ENCODE data around the gene CTAGE1.
A peak's percentile ranks its signal among the peaks of the same experiment; 100 is the strongest.
"Not testable (repeated sequence)": the region's sequence is repeated elsewhere in the genome, so short reads cannot be mapped to it uniquely, and the experiment has no call there.

Gene CTAGE1

DNA sequence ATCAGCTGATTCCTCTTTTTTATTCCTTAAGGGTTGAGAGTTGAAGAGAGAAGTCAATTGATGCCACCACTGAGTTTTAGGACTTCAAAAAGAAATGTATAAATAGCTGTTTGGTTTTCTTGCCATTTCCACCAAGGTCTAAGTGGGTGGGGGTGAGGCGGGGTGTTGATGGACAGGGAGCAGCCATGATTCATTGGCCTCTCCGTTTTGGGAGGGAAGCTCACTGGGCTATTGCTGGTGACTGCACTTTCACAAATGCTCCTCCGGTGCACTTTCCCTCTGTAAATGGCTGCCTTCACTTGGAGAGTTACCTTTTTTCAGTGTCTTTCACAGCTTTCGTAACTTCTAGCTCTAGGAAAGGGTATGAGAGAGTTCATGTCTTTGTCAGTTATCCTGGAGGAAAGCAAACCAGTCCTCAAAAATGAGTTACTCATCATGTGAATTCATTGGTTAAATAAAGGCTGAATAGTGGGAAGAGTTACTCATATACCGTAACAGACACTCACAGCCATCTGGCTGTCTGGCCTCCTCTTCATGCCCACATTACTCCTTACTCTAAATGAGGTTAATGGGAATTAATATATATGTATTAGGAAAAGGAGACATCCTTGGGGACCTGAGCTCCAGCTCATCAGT lies 17.4 kb upstream of the CTAGE1 start:
- DNase-seq: no peak

DNA sequence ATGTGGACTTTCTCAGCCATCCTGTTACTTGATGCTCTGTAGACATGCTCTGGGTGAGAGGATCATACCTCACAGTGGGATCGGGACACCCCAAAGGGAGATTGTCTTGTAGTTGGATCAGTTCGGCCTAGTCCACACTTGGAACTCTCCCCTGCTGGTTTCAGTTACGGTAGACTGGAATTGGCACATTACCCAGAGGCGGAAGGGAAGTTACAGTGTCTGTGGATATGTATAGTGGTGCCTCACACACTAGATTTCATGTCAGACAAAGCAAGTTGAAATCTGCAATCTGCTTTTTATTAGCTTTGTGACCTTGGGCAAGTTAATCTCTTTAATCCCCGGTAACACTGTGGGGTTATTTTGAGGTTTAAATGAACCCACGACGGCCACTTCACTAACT lies 16.2 kb upstream of the CTAGE1 start:
- no peak for DNase-seq

DNA sequence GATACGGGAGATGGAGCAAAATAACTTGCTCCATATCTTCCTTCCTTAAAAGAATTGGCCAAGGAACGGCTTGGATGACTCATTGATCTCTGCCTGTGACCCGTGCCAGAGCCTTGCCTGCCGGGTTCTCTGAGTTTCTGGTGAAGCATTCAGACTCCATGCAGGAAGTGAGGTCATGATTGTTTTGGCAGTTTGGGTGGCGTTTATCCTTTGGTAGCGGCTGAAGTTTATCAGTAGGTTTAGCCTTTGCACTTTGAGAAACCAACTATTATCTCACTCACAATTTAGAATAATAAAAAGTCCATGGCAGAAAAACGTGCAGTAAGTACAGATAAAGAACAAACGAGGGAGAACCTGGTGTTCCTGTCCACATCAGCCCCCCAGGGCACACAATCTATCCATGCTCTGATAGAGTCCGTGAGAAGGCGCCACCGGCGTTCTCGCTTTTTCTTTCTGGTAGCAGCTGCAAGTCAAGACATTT lies 15.0 kb upstream of the CTAGE1 start:
- DNase-seq: peak; percentile 34

DNA sequence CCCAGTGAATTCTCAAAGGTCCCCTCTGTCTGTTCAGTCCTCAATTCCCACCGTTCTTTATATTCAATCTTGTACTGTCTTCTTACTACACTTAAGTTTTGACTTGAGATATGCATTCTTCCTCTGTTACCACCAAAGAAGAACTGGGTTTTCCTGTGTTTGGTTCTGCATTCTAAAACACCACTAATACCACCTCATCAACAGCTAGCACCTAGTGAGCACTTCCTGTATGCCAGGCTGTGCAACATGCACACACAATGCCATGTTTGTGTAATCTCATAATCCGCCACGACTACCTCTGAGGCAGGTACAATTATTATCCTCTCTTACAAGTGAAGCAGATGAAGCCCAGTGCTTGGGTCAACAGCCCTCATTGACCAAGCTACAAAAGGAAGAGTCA lies 11.8 kb upstream of the CTAGE1 start:
- DNase-seq: no peak

DNA sequence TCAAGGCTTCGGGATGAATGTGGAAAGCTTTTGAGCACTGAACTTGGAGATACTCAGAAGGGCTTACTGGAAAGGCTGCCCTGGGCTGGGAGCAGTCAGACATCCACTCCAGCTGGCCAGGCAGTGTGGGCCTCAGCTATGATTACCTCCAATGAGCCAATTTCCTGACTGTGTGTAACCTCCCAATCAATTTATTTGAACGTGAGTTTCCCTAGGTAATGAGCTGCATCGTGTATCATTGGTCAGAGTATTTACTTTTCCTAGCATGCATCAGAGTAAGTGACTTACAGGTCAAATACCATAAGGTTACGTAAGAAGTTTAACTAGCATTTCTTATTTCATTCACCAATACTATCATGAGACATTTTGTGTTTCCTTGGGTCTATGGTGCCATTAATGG lies 11.0 kb upstream of the CTAGE1 start:
- DNase-seq: no peak

DNA sequence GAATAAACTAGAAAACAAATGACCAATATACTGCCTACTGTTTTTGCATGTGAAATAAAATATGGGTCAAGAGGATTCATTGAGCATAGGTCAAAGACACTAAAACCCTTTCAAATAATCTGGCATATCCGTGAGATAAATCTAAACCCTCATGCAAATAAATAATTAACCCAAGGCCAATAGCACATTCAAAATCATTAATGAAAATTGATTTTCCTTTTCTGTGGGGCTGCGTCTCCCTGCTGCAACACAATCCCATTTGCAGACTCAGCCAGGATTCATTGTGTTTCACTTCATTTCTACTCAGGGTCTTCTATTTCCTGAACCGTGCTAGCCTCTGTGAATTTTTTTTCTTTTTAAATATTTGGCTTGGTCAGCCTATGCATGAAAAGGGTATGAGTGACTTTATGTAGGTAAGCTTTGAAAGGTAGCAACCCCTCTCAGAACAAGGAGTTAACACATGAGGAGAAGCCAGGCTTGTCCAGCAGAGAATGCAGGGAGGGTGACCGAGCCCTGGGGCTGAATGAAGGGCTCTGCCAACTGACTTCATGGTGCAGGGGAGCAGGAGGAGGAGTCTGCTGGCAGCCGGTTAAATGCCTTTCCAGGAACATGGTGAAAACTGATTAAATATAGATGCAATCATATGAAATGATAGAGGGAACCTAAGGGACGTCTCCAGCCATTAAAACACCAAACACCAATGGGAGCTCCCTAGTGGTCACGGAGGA lies 10.3 kb upstream of the CTAGE1 start:
- no peak for DNase-seq

DNA sequence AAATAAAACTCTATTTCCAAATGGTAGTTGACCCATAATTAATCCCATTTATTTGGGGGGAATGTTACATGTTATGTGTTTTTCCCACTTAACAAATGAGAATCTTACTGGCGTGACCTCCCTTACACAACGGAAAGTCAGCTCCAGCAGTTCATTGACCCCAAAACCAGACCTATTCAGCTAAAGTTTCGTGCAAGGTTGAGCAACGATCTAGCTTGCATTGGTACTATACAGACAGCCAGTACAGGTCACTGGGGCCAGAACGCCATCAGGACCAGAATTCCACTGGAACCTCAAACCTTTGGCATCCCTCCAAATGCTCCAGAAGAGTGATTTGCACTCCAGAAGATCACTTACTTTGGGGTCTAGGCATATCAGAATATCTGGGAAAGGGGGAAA lies 6.8 kb upstream of the CTAGE1 start:
- DNase-seq: no peak

DNA sequence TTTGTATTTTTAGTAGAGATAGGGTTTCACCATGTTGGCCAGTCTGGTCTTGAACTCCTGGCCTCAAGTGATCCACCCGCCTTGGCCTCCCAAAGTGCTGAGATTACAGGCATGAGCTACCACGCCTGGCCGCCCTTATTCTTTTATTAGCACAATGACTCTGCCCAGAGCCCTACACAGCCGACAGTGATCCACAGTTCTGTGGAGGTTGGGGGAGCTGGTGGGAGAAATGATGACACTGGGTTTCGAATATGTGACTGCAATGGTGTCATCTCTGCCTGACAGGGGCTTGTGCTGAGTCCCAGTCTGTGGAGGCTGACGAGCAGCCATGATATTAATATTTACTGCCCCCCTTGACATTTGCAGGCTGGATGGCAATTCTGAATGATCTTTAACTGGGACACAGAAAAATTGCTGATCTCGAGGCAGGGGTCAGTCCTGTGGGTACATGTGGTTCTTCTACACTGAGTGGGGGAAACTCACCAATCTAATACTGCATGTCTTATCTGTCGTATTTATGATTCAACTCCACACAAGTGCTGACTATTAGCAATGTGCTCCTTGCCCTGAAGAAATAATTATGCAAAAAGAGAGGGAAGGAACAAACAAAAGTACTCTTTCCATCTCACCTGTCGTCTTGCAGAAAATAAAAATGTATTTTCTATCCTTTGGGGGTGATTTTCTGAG lies 6.3 kb upstream of the CTAGE1 start:
- DNase-seq: no peak

DNA sequence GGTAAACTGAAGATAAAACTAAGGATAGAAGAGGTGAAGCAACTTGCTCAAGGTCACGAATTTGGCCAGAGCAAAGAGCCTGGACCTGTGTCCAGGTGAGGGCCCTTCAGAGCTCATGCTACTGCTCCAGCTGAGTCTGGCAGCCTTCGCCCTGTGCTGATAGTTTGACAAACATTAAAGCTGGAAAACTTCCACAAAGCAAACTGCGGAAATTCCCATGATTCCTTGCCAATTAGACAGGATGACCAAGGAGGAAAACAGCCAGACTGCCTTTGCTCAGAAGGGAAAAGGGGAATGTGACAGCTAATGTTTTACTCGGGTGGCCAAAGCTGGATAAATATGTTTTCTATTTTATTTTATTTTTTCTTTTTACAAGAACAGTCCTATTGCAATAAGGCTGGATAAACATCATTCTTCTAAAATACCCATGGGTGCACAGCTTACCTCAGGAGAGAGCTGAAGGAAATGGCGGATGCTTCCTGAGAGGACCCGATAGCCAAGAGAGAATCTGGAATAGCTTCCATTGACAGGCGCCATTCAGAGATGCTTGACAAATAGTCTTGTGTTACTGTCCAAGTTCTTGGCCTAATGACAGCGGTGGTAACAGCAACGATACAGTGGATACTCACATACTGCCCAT lies 5.3 kb upstream of the CTAGE1 start:
- no peak for DNase-seq

DNA sequence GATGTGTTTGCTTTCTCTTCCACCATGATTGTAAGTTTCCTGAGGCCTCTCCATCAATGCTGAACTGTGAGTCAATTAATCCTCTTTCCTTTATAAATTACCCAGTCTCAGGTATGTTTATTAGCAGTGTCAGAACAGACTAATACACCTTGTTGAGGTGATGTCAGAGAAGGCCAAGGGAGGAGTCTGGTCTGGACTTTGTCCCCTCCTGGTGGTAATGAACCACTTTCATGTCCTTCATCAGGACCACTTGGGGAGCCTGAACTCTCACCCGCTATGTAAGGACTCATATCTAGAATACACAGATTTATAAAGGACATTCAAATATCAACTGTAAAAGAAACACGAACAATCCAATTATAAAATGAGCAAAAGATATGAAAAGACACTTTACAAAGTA lies 2.9 kb upstream of the CTAGE1 start:
- DNase-seq: no peak

DNA sequence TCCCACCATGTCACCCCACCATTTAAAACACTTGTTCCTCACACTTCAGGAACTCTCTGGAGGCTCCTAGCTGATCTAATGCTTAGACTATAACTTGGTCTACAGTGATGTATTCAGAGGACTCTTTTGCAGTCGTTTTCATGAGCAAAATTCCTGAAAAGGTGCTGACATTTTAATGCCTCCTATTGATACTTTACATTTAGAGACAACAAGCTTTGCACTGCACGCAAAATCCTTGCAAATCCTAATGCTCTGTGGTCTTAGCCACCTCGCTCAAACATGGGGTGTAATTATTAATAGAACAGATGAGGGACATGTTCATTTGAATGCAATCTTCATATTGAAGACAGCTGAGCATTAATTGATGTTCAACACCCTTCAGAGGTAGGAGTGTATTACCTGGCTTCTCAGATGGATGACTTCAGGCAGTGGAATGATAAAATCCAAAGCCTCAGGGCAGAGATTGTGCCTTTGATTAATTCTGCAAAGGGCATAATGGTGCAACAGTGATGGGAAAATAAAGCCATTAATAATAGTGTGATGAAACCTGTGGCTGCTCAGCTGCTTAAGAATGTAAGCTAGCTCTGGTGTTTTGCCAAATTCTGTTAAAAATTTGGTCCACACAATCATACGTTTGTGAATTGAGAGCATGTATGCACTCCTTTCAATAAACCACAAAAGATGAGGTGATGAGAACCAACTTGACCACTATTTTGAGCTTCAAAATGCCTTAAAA lies 5.4 kb downstream of the CTAGE1 start:
- no peak for DNase-seq

DNA sequence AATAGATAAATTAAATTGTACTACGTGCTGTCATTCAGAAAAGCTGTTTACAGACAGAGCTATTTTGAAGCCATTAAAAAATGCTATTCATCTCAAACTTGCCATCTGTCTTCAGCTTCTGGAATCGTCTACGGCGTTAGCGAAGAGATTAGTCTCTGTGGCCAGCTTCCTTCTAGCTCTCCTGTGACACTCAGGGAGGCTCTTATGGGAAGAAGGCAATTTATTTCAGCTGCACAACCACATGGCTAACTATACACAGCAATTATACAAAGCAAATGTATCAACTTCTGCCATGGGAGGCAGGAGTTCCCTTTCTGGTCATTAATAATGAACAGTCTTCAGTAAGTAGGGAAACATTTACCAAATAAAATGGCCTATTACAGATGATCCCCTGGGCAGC lies 6.3 kb downstream of the CTAGE1 start:
- no peak for DNase-seq

DNA sequence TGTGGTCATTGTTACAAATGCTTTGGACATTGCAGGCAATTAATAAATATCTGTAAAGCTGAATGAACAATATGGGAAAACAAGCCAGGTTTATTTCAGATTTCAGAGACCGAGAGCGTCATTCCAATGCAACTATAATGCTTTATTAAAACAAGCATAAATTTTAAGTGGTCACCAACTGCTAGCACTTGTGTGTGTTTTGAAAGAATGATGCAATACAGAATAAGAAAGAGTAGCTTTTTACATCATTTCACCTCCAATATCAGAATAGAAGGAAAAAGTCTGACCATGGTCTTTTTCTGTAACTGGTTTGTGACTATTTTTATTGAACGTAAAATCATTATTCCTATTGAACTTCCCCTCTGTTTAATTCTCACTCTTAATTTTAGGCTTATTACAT lies 7.6 kb downstream of the CTAGE1 start:
- DNase-seq: no peak

DNA sequence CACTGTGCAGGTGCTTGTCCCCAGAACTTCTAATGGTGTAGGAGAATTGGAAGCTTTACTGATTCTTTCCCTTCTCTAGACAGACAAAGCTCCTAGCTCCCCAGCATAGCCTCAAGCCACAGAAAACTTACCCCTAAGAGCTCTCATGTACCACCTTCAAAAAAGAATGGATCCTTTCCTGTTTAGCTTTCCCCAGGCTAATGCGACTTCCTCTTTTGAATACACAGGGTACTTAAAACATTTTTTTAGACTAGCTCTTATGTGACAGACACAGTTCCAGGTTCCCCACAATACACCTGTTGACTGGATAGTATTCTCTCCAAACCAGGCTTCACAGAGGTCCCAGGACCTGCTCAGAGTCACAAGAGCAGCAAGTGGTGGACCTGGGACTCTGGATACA lies 8.3 kb downstream of the CTAGE1 start:
- no peak for DNase-seq

DNA sequence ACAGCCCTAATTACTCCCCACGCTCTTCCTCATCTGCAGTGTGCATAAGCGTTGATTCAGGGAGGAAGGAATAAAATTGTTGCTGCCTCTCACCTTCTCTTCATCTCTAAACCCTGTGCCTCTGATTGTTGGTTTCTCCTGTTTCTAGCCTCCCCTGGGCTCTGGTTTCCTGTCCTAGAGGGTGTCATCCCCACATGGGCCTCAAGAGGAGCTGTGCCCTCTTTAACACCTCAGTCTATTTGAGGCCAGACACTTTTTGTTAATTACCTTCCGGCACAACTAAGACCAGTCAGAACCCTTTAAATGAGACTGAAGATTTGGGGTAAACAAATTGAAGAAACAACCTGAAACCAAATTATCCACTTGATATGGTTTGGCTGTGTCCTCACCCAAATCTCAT lies 9.7 kb downstream of the CTAGE1 start:
- no peak for DNase-seq

DNA sequence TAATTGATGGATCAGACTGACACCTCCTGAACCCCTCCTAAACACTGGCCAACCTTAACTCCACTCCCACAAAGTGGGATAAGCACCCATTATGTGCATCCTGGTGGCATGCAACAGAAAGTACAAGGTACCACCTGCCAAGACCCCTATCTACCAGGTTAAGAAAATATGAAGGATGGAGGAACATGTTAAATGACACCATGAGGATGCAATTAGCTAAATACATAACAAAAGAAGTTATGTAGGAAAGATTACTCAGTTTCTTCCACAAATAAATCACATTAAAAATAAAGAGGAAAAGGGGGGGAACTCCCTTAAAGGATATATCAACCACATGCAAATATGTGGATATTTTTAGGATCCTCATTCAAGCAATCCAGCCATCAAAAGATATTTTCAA lies 12.6 kb downstream of the CTAGE1 start:
- no peak for DNase-seq

DNA sequence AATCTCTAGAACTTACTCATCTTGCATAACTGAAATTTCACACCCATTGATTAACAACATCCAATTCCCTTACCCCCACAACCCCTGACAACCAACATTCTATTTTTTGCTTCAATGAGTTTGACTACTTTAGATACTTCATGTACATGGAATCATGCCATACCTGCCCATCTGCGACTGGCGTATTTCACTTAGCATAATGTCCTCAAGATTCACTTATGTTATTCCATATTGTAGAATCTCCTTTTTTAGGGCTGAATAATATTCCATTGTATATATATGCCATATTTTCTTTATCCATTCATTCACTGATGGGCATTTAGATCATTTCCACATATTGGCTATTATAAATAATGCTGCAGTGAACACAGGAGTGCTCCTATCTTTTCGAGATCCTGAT lies 13.8 kb downstream of the CTAGE1 start:
- no peak for DNase-seq

DNA sequence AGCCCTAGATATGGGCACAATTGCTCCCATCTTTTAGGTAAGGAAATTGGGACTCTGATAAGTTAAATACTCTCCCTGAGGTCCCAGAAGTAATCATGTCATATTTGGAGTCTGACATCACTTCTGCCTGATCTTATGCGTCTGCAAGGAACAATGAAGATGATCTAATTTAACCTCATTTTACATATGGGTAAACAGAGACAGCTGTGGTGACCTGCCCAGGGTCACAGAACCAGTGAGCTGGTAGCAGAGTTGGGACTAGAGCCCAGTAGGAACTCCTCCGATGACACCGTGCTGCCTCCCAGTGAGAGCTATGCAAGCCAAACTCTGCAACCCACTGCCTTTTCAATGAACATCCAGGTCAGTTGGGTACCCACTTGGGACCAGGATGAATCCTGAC lies 17.8 kb downstream of the CTAGE1 start:
- peak; percentile 17 for DNase-seq

DNA sequence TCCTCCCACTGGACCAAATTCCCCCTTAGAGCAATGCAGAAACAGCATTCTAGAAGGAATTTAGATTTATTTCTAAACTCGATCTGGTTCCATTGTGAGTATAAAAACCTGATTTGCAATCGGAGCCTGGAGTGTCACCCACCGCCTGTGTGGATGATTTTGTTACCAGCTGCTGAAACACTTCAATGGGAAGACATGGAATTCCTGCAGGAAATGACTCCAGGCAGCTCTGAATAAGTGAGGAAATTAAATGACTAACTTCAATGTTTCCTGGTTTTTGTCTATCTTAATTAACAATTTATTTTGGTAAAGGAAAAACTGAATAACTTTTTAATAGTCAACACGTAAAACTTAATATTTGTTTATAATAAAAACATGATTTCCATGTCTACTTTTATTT lies 19.3 kb downstream of the CTAGE1 start:
- no peak for DNase-seq

DNA sequence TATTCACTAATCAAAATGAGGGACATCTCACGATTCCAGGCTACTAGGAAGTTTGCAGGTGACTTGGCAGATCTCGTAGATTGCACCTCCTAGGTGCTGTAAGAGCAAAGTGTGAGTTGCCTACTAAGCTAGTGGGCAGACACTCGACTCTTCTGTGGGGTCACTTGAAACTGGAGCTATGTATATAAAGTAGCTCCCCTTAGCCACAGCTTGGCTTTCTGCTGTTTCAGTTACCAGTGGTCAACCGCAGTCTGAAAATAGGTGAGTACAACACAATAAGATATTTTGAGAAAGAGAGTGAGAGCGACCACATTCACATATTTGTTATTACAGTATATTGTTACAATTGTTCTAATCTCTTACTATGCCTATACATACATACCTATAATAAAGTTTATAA lies 23.3 kb downstream of the CTAGE1 start:
- DNase-seq: no peak

DNA sequence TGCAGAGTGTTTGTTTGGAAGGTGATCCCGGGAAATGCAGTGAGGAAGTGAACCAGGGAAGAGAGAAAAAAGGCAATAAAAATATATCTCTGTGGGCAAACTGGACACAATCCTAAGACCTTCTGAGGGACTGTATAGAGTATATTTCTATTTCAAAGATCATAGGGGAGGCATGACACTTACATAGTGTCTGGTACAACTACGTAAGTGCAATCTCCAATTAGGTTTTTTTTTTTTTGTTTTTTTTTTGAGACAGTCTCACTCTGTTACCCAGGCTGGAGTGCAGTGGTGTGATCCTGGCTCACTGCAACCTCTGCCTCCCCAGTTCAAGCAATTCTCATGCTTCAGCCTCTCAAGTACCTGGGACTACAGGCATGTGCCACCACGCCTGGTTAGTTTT lies 24.6 kb downstream of the CTAGE1 start:
- DNase-seq: not testable (repeated sequence)

DNA sequence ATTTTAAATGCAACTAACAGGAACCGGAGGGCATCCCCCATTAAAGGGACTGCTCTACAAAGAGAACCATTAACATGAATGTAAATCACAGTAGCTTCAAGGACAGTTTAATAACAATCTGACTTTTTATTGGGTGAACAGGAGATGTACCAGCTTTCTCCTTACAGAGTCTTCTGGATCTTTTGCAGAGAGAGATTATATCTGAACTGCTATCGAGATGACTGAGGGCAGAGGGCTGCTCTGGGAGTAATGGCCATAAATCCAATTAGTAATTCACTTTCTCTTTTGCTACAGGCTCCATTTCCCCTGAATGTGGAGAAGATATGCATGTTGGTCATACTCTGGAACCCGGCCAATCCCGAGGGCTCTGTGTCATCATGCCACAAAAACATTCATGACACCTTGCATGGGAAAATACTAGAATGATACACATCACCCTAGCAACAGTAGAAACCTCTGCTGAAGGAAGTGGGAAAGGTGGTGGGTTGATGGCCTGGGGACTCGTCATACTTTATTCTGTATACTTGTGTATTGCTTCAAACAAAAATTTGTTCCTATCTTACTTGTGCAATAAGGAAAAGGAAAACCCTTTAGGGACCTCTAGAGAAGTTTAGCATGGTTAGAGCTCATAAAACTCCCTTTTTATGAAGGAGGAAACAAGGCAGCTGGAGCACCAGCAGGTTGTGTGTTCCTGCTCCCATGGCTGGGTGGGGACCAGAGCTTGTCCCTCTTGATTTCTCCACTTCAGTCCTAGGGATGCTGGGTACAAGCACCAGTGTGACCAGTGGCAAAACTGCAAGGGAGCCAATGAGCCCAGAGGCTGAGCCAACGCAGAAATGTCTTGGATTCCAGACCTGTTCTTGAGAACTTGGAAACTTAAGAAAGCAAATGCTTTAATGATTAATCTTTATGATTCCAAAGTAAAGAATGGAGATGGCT lies 26.0 kb downstream of the CTAGE1 start:
- peak; percentile 92 for DNase-seq
